Effector memory CD4-positive, alpha-beta T cell (primary cell): ENCODE data around the gene ARFIP1.
"Not testable (repeated sequence)": the region's sequence is repeated elsewhere in the genome, so short reads cannot be mapped to it uniquely, and the experiment has no call there.

Source experiments
- DNase-seq, 3 donors: peaks; one replicate each; pipeline ENCODE4 v3.0.0-alpha.2; 2020
- H3K27ac ChIP-seq: 2 replicates; pipeline ENCODE4 v1.7.0; 2013; ENCODE audit warnings: mild to moderate bottlenecking, low read length, moderate library complexity; ENCODE audit not compliant: insufficient read depth, poor library complexity, severe bottlenecking
- H3K27me3 ChIP-seq: replicated peaks from 2 replicates; pipeline ENCODE4 v1.7.0; 2013; ENCODE audit warnings: mild to moderate bottlenecking, low read length; ENCODE audit not compliant: insufficient read depth, control insufficient read depth, poor library complexity, severe bottlenecking
- H3K36me3 ChIP-seq: 2 replicates; pipeline ENCODE4 v1.7.0; 2013; ENCODE audit warnings: mild to moderate bottlenecking, low read length, moderate library complexity; ENCODE audit not compliant: control insufficient read depth, insufficient read depth
- H3K4me1 ChIP-seq: 2 replicates; pipeline ENCODE4 v1.7.0; 2013; ENCODE audit warnings: low read length, mild to moderate bottlenecking; ENCODE audit not compliant: control insufficient read depth, insufficient read depth, poor library complexity, severe bottlenecking
- H3K4me3 ChIP-seq: 2 replicates; pipeline ENCODE4 v1.7.0; 2013; ENCODE audit warnings: low read length, low read depth, mild to moderate bottlenecking; ENCODE audit not compliant: insufficient read depth, poor library complexity, severe bottlenecking
- H3K9me3 ChIP-seq: 2 replicates; pipeline ENCODE4 v1.7.0; 2013; ENCODE audit warnings: mild to moderate bottlenecking, low read length, moderate library complexity; ENCODE audit not compliant: control insufficient read depth

ARFIP1 gene

DNA sequence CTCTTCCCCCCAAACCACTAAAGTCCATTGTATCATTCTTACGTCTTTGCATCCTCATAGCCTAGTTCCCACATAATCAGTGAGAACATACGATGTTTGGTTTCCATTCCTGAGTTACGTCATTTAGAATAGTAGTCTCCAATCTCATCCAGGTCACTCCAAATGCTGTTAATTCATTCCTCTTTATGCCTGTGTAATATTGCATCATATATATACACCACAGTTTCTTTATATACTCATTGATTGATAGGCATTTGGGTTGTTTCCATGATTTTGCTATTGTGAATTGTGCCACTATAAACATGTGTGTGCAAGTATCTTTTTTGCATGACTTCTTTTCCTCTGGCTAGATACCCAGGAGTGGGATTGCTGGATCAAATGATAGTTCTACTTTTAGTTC lies 57.2 kb downstream of the ARFIP1 start:
- Histone ChIP-seq H3K9me3 (no peaks in the 10 kb centered on the region), H3K27me3 (no peaks in the 10 kb centered on the region), H3K4me1 (no peaks in the 10 kb centered on the region), H3K27ac (no peak overlapping the region), H3K36me3 (no peaks in the 10 kb centered on the region), H3K4me3 (no peak overlapping the region)
- no peak for DNase-seq

DNA sequence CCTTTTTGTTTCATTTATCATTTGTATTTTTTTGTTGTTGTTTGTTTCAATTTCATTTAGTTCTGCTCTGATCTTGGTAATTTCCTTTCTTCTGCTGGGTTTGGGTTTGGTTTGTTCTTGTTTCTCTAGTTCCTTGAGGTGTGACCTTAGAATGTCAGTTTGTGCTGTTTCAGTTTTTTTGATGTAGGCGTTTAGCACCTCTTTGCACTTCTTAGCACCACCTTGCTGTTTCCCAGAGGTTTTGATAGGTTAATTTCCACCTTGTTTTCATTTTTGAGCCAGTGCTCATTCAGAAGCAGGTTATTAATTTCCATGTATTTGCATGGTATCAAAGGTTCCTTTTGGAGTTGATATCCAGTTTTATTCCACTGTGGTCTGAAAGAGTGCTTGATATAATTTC lies 60.0 kb downstream of the ARFIP1 start:
- not testable (repeated sequence) for H3K9me3 ChIP-seq, H3K4me1 ChIP-seq, H3K4me3 ChIP-seq, H3K27ac ChIP-seq, H3K27me3 ChIP-seq, H3K36me3 ChIP-seq, DNase-seq

DNA sequence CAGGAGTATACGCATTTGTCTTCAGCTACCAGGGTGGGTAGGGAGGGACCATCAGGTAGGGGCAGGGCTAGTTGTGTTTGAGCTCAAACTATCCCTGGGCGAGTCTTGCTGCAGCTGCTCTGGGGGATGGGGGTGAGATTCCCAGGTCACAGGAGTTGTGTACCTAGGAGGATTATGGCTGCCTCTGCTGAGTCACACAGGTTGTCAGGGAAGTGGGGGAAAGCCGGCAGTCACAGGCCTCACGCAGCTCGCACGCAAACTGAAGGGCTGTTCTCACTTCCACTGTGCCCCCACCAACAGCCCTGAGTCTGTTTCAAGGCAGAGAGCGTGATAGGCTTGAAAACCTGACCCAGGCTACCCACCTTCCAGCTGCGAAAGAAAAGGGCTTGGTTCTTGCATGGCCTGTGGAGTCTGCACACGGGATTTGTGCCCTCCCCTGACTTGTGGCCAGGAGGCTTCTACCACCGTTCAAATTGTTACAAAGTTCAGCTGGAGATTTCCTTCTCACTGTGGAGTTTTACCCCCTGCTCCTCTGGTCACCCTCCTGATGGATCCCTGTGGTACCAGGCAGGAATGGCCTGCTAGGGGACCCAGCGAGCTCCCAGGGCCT lies 63.8 kb downstream of the ARFIP1 start:
- no peak for DNase-seq
- no peaks in the 10 kb centered on the region for H3K9me3 ChIP-seq
- no peaks in the 10 kb centered on the region for H3K36me3 ChIP-seq
- H3K27me3 ChIP-seq = no peaks in the 10 kb centered on the region
- no peak overlapping the region for H3K27ac ChIP-seq
- no peaks in the 10 kb centered on the region for H3K4me1 ChIP-seq
- H3K4me3 ChIP-seq = no peak overlapping the region

DNA sequence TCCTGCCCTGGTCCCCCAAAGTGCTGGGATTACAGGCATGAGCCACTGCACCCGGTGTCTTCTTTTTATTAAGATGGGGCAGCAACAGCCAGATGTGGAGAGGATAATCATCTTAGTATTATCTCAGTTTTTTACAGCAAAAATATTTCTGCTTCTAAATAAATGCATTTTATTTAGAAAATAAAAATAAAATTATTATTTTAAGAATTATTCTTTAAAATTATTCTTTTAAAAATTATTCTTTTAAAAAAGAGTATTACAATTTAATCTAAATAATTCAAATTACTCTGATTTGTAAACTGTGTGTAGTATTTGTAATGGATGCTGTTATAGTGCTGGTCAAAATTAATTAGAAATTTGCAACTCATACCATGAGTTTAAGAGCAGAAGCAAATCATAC lies 67.6 kb downstream of the ARFIP1 start:
- Histone ChIP-seq H3K36me3 (no peaks in the 10 kb centered on the region), H3K9me3 (no peaks in the 10 kb centered on the region), H3K4me1 (peaks cover 5% of the 10 kb centered on the region), H3K27ac (no peak overlapping the region), H3K4me3 (no peak overlapping the region), H3K27me3 (no peaks in the 10 kb centered on the region)
- DNase-seq = no peak

DNA sequence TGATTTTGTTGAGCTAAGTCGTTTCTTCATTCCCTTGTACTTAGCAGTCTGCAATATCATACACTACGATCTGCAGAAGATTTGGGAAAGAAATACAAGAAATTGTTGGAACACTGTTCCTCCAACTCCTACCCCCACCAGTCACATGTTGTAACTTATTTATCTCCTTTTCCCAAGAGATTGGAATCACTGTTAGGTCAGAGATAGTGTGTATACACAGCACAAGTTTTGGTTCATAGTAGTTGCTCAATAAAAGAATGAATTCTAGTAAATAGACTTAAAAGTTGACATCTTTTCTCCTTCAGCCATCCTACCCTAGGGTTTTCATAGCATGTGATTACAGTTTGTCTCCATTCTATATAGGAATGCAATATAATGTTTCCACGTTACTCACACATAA lies 68.8 kb downstream of the ARFIP1 start:
- Histone ChIP-seq H3K4me3 (no peak overlapping the region), H3K27me3 (no peaks in the 10 kb centered on the region), H3K4me1 (peaks cover 5% of the 10 kb centered on the region), H3K9me3 (no peaks in the 10 kb centered on the region), H3K27ac (no peak overlapping the region), H3K36me3 (no peaks in the 10 kb centered on the region)
- no peak for DNase-seq

DNA sequence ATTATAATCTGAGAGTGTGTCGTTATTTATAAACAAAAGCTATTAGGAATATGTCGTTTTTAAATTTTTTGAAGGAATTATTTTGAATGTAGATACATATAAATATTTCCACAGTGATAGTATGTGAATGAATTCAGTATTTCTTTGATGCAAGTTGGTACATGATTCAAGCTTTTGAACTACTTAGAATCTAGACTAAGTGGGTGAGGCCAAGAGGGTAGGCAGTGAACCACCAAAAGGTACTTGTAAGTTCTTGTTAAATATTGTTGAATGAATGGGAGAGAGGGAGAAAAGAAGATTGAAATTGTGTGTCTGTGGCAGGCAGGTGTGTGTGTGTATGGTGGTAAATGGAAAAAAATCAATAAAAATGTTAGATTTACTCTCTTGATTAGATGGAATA lies 69.6 kb downstream of the ARFIP1 start:
- no peak overlapping the region for H3K27ac ChIP-seq
- H3K9me3 ChIP-seq = no peaks in the 10 kb centered on the region
- H3K4me3 ChIP-seq = no peak overlapping the region
- no peak for DNase-seq
- H3K36me3 ChIP-seq = no peaks in the 10 kb centered on the region
- H3K27me3 ChIP-seq = no peaks in the 10 kb centered on the region
- H3K4me1 ChIP-seq = peaks cover 5% of the 10 kb centered on the region

DNA sequence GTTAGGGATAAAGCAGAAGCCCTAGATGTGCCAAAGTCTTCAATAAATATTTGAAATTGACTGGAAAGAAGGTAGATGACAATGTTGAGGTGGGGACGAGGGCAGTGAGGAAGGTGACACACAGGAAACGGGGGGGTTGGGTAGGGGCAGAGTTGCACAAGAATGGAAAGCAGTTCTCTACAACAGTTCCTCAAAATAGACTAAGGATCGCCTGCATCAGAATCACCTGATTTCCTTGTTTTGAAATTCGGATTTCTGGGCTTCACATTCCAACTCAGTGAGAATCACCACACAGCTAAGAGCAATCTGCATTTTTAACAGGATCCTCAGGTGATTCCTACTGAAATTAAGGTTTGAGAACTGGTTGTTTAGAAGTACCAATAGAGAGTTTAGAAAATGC lies 70.6 kb downstream of the ARFIP1 start:
- Histone ChIP-seq H3K27ac (no peak overlapping the region), H3K27me3 (no peaks in the 10 kb centered on the region), H3K36me3 (no peaks in the 10 kb centered on the region), H3K9me3 (no peaks in the 10 kb centered on the region), H3K4me3 (no peak overlapping the region), H3K4me1 (peaks cover 5% of the 10 kb centered on the region)
- DNase-seq = peak in 1 of 3 donors; percentile 9

DNA sequence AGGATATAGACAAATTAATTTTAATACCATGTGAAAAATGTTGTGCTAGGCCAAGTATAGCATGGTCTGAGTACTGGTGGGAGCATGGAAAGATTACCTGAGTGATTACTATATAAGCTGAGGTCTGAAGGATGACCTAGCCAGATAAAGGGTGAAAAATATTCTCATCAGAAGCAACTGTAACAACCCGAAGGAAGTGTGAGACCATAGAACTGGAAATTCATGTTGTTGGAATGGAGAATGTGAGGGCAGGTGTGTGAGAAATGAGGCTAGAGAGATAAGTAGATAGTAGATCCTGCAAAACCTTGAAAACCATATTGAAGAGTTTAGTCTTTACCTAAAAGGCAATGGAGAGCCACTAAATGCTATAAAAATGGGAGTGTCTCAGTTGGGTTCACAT lies 71.5 kb downstream of the ARFIP1 start:
- peaks cover 5% of the 10 kb centered on the region for H3K4me1 ChIP-seq
- no peaks in the 10 kb centered on the region for H3K27me3 ChIP-seq
- H3K9me3 ChIP-seq = no peaks in the 10 kb centered on the region
- H3K4me3 ChIP-seq = no peak overlapping the region
- H3K27ac ChIP-seq = no peak overlapping the region
- no peaks in the 10 kb centered on the region for H3K36me3 ChIP-seq
- no peak for DNase-seq

DNA sequence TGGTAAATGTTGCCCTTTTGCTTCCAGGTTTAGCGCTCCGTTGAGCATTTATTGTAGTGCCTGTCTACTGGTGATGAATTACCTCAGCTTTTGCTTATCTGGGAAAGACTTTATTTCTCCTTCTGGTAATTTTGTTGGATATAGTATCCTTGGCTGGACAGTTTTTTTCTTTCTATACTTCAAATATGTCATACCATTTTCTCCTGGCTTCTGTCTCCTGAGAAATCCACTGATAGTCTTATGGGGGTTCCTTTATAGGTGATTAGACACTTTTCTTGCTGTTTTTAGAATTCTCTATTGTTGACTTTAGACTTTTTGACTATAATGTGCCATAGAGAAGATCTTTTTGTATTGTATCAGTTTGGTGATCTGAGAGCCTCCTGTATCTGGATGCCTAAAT lies 73.5 kb downstream of the ARFIP1 start:
- H3K4me3 ChIP-seq = no peak overlapping the region
- no peaks in the 10 kb centered on the region for H3K27me3 ChIP-seq
- peaks cover 5% of the 10 kb centered on the region for H3K4me1 ChIP-seq
- no peaks in the 10 kb centered on the region for H3K9me3 ChIP-seq
- no peak overlapping the region for H3K27ac ChIP-seq
- H3K36me3 ChIP-seq = no peaks in the 10 kb centered on the region
- DNase-seq = no peak

DNA sequence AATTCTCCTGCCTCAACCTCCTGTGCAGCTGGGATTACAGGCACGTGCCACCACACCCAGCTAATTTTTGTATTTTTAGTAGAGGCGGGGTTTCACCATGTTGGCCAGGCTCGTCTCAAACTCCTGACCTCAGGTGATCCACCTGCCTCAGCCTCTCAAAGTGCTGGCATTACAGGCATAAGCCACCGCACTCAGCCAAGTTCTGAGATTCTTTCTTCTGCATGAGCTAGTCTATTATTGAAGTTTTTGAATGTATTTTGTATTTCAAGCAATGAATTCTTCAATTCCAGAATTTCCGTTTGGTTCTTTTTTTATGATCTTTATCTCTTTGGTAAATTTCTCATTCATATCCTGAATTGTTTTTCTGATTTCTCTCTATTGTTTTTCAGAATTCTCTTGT lies 74.3 kb downstream of the ARFIP1 start:
- not testable (repeated sequence) for H3K4me3 ChIP-seq, H3K36me3 ChIP-seq, H3K9me3 ChIP-seq, H3K4me1 ChIP-seq, DNase-seq, H3K27me3 ChIP-seq, H3K27ac ChIP-seq

DNA sequence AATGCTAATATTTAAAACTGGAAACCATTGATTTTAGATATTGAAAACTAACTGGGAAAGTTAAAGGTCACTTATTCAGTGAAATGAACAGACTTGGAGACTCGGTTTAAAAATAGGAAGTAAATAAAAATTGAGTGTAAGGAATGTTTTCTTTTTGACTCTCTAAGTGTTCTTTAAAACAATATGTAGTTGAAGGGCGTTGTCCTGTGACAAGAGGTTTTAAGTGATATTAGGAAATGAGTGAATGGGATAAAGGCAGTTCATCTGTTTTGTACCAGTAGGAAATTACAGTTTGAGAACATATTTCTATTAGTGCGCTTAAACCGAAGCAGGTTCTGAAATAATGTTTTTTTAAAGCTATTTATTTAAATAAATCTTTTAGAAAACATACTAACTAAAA lies 77.2 kb downstream of the ARFIP1 start:
- Histone ChIP-seq H3K4me1 (no peaks in the 10 kb centered on the region), H3K36me3 (no peaks in the 10 kb centered on the region), H3K4me3 (no peak overlapping the region), H3K27me3 (no peaks in the 10 kb centered on the region), H3K9me3 (no peaks in the 10 kb centered on the region), H3K27ac (no peak overlapping the region)
- no peak for DNase-seq
